GM12878 (cell line): ENCODE results near the gene BICDL2. TPM values are rescaled to one million over a fixed set of nuclear protein-coding genes. Genes with fewer than 3 reads are reported as not detected.

Source experiments
- KLF5 ChIP-seq: fragments of 450-650 bp; IDR thresholded peaks from 2 replicates; pipeline ENCODE4 v1.6.1; 2014; ENCODE audit warnings: mild to moderate bottlenecking; ENCODE audit not compliant: partially characterized antibody
- NR2C1 ChIP-seq: fragments of 450-650 bp; IDR thresholded peaks from 2 replicates; pipeline ENCODE4 v1.6.1; 2017; ENCODE audit warnings: antibody characterized with exemption, mild to moderate bottlenecking, moderate library complexity
- PKNOX1 ChIP-seq: fragments of 450-650 bp; IDR thresholded peaks from 2 replicates; pipeline ENCODE4 v1.6.1; 2016; ENCODE audit warnings: mild to moderate bottlenecking
- SP1 ChIP-seq: IDR thresholded peaks from one replicate; pipeline ENCODE4 v1.6.1; 2011; ENCODE audit warnings: low read depth, low read length
- SPI1 ChIP-seq: IDR thresholded peaks from 2 replicates; pipeline ENCODE4 v1.6.1; 2011; ENCODE audit warnings: low read depth, mild to moderate bottlenecking, low read length, moderate library complexity, borderline replicate concordance; ENCODE audit not compliant: insufficient read depth
- YY1 ChIP-seq: IDR thresholded peaks from 2 replicates; pipeline ENCODE4 v1.6.1; 2011; ENCODE audit warnings: low read depth, mild to moderate bottlenecking, low read length
- polyA plus RNA-seq, 11 experiments: library from polyadenylated mRNA; depleted of rRNA in 4 of 11; unstranded in 6 of 11; stranded (reverse) in 5 of 11; fragments of >200 nt; fragmentation: Nextera tagmentation in 4 of 11; fragmentation: Illumina TruSeq in 1 of 11; extraction: Ambion mirVana in 4 of 11; extraction: Trizol in 1 of 11; gene quantifications; 1 replicate in 1 of 11; 2 replicates in 10 of 11; pipeline versions ENCODE4 v1.2.1 to v1.2.3, GENCODE V29; 2011 to 2016; ENCODE audit warnings: inconsistent platforms in 2 of 11, missing spikeins in 2 of 11, low read depth in 1 of 11
- total RNA-seq, 4 experiments: library from RNA; depleted of rRNA in 3 of 4; stranded (reverse); fragments of >200 nt in 3 of 4; fragmentation: Illumina TruSeq in 1 of 4; extraction: Trizol in 1 of 4; gene quantifications; 2 replicates each; pipeline versions ENCODE4 v1.2.1 to v1.2.3, GENCODE V29; 2013 to 2021
- TF ChIP-seq, protein P1 (sequence below): IDR thresholded peaks from 2 replicates; pipeline ENCODE4 v1.6.1; 2012; ENCODE audit warnings: improper control_type of control experiment, low read depth, low read length; ENCODE audit not compliant: insufficient replicate concordance

BICDL2 gene
- total and polyA plus RNA-seq, 10 of the 15 experiments (the other 5 are each of a cell fraction or from before 2014, with no cell fraction given), result not detected

GRCh38 chr16:3022684-3023414, 13.9 kb downstream of the BICDL2 start (continued):
- TF ChIP-seq, protein P1, sequence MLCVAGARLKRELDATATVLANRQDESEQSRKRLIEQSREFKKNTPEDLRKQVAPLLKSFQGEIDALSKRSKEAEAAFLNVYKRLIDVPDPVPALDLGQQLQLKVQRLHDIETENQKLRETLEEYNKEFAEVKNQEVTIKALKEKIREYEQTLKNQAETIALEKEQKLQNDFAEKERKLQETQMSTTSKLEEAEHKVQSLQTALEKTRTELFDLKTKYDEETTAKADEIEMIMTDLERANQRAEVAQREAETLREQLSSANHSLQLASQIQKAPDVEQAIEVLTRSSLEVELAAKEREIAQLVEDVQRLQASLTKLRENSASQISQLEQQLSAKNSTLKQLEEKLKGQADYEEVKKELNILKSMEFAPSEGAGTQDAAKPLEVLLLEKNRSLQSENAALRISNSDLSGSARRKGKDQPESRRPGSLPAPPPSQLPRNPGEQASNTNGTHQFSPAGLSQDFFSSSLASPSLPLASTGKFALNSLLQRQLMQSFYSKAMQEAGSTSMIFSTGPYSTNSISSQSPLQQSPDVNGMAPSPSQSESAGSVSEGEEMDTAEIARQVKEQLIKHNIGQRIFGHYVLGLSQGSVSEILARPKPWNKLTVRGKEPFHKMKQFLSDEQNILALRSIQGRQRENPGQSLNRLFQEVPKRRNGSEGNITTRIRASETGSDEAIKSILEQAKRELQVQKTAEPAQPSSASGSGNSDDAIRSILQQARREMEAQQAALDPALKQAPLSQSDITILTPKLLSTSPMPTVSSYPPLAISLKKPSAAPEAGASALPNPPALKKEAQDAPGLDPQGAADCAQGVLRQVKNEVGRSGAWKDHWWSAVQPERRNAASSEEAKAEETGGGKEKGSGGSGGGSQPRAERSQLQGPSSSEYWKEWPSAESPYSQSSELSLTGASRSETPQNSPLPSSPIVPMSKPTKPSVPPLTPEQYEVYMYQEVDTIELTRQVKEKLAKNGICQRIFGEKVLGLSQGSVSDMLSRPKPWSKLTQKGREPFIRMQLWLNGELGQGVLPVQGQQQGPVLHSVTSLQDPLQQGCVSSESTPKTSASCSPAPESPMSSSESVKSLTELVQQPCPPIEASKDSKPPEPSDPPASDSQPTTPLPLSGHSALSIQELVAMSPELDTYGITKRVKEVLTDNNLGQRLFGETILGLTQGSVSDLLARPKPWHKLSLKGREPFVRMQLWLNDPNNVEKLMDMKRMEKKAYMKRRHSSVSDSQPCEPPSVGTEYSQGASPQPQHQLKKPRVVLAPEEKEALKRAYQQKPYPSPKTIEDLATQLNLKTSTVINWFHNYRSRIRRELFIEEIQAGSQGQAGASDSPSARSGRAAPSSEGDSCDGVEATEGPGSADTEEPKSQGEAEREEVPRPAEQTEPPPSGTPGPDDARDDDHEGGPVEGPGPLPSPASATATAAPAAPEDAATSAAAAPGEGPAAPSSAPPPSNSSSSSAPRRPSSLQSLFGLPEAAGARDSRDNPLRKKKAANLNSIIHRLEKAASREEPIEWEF, result no peak
- TF ChIP-seq NR2C1, result no peak
- TF ChIP-seq SPI1, result no peak
- TF ChIP-seq YY1, result 0 out of 2 replicates have a peak, but pooled peaks have one; percentile 19
- no peak for TF ChIP-seq KLF5
- no peak for TF ChIP-seq SP1
- TF ChIP-seq PKNOX1, result peak; percentile 67; the same call in 1 of the 2 replicates
- TF ChIP-seq, all 136 proteins: peak for 5
